ENCODE data around the gene CHST12.
"Not testable (repeated sequence)": the region's sequence is repeated elsewhere in the genome, so short reads cannot be mapped to it uniquely, and the experiment has no call there.

The CHST12 gene

GRCh38 chr7:2403014-2403717 is at the start of gene CHST12:
TSS of gene CHST12 (plus strand) at chr7:2403611. CDS start at chr7:2432640, 29,029 bp downstream.
- ATAC-seq = peak; percentile 64 to 66

GRCh38 chr7:2353936-2354185 is 49.5 kb upstream of the CHST12 start:
- ATAC-seq = peak; percentile 73 to 80

GRCh38 chr7:2354186-2354938 is 49.0 kb upstream of the CHST12 start, which contains the start of gene EIF3B:
TSS of gene EIF3B (plus strand) at chr7:2354827. CDS start at chr7:2354922, 95 bp downstream.
- peak; percentile 87 to 90 for ATAC-seq

GRCh38 chr7:2354939-2355704 is 48.3 kb upstream of the CHST12 start:
- peak; percentile 4 to 7 for ATAC-seq

- no peak for ATAC-seq
Observed at GRCh38 chr7:2355705-2356008, 47.8 kb upstream of the CHST12 start.

GRCh38 chr7:2357165-2357564 is 46.2 kb upstream of the CHST12 start:
- ATAC-seq = no peak

- ATAC-seq = no peak
Observed at GRCh38 chr7:2357571-2357970, 45.8 kb upstream of the CHST12 start.

- ATAC-seq = no peak
Observed at GRCh38 chr7:2358968-2359527, 44.4 kb upstream of the CHST12 start.

GRCh38 chr7:2359610-2360009 is 43.8 kb upstream of the CHST12 start:
- ATAC-seq = no peak

GRCh38 chr7:2360796-2361195 is 42.6 kb upstream of the CHST12 start:
- ATAC-seq = no peak

GRCh38 chr7:2362385-2363088 is 40.9 kb upstream of the CHST12 start:
- no peak for ATAC-seq

GRCh38 chr7:2369139-2369538 is 34.3 kb upstream of the CHST12 start:
- ATAC-seq = no peak

GRCh38 chr7:2371329-2371728 is 32.1 kb upstream of the CHST12 start:
- no peak for ATAC-seq

- ATAC-seq = no peak
Observed at GRCh38 chr7:2372724-2373123, 30.7 kb upstream of the CHST12 start.

- ATAC-seq = no peak
Observed at GRCh38 chr7:2373124-2373556, 30.3 kb upstream of the CHST12 start.

GRCh38 chr7:2373646-2374045 is 29.8 kb upstream of the CHST12 start:
- ATAC-seq = no peak

GRCh38 chr7:2374401-2374800 is 29.0 kb upstream of the CHST12 start:
- no peak for ATAC-seq

- no peak for ATAC-seq
Observed at GRCh38 chr7:2374830-2375728, 28.3 kb upstream of the CHST12 start.

GRCh38 chr7:2376351-2377154 is 26.9 kb upstream of the CHST12 start:
- no peak for ATAC-seq

- not testable (repeated sequence) for ATAC-seq
Observed at GRCh38 chr7:2377492-2377891, 25.9 kb upstream of the CHST12 start.

GRCh38 chr7:2378125-2378524 is 25.3 kb upstream of the CHST12 start:
- ATAC-seq = not testable (repeated sequence)
